Measurements from ENCODE around the gene LIMS1. TPM values are rescaled to one million over a fixed set of nuclear protein-coding genes. Genes with fewer than 3 reads are reported as not detected.

LIMS1 gene
- total RNA-seq, 1 experiment from 2014 or later: 101 TPM

DNA sequence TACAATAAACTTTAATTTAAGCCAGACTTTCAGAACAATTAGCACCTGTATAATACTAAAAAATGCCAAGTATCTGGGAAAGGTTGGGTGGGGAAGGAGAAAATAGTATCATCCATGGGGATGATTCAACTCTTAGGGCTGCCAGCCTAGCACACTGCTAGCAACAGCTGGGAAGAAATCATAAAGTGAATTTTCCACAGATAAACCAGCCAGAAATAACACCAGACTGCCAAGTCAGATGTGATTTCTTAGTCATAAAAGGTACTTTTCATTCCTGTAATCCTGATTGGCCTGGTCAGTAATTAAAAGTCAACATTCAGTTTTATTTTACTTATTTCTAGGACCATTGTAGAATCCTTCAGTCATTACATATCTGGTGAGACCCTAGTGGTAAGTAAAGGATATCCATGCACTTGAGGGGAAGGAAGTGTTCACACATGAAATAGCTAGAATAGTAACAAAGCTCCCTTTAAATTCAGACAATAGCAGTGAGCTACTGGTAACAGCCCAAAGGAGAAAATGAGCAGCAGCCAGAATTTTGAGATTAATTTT is 59.4 kb downstream of the LIMS1 start:
- TF ChIP-seq POLR2AphosphoS5 (IDR thresholded peaks at IDR 0.05; ENCODE audit: low read depth, low read length) (no peak), SIN3A (IDR thresholded peaks at IDR 0.05; ENCODE audit: borderline replicate concordance, insufficient read depth, low read depth, low read length) (no peak)
- TF ChIP-seq, protein P1, sequence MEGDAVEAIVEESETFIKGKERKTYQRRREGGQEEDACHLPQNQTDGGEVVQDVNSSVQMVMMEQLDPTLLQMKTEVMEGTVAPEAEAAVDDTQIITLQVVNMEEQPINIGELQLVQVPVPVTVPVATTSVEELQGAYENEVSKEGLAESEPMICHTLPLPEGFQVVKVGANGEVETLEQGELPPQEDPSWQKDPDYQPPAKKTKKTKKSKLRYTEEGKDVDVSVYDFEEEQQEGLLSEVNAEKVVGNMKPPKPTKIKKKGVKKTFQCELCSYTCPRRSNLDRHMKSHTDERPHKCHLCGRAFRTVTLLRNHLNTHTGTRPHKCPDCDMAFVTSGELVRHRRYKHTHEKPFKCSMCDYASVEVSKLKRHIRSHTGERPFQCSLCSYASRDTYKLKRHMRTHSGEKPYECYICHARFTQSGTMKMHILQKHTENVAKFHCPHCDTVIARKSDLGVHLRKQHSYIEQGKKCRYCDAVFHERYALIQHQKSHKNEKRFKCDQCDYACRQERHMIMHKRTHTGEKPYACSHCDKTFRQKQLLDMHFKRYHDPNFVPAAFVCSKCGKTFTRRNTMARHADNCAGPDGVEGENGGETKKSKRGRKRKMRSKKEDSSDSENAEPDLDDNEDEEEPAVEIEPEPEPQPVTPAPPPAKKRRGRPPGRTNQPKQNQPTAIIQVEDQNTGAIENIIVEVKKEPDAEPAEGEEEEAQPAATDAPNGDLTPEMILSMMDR (IDR thresholded peaks at IDR 0.05): peak; percentile 5; the same call in 1 of the 2 replicates
- Histone ChIP-seq H3K27me3 (ENCODE audit: control insufficient read depth, insufficient read depth, low read length) (no peaks in the 10 kb centered on the region), H3K27ac (ENCODE audit: low read length) (peak overlapping the region; percentile 86), H3K4me1 (ENCODE audit: control insufficient read depth, insufficient read depth, low read length) (peaks cover 35% of the 10 kb centered on the region), H3K36me3 (ENCODE audit: control insufficient read depth, insufficient read depth, low read length) (no peaks in the 10 kb centered on the region), H3K9me3 (ENCODE audit: control insufficient read depth, insufficient read depth, low read depth, low read length) (no peaks in the 10 kb centered on the region), H3K4me3 (ENCODE audit: low read depth in 2 of 2, low read length in 2 of 2) (no peak overlapping the region; a peak in 1 of 4 replicates)
- ChIA-PET CTCF (interaction anchor here (1.0 kb wide), 1 partner anchor 9 kb away, joined by 5 read pairs; no protein-coding TSS in a partner anchor), POLR2A (no interaction called here)
- intact Hi-C loops (cut with micrococcal nuclease; ENCODE audit: unreplicated experiment) (no loop called here), in situ Hi-C loops (cut with HindIII; ENCODE audit: low pct_unique_long_range_greater_than_20kb, low sequenced_read_pairs) (no loop called here)
- ATAC-seq: peak; percentile 39
- no TSS peak for BruUV-seq (replicated peaks)
- DNase-seq (ENCODE audit: low read depth, low spot score): no peak

DNA sequence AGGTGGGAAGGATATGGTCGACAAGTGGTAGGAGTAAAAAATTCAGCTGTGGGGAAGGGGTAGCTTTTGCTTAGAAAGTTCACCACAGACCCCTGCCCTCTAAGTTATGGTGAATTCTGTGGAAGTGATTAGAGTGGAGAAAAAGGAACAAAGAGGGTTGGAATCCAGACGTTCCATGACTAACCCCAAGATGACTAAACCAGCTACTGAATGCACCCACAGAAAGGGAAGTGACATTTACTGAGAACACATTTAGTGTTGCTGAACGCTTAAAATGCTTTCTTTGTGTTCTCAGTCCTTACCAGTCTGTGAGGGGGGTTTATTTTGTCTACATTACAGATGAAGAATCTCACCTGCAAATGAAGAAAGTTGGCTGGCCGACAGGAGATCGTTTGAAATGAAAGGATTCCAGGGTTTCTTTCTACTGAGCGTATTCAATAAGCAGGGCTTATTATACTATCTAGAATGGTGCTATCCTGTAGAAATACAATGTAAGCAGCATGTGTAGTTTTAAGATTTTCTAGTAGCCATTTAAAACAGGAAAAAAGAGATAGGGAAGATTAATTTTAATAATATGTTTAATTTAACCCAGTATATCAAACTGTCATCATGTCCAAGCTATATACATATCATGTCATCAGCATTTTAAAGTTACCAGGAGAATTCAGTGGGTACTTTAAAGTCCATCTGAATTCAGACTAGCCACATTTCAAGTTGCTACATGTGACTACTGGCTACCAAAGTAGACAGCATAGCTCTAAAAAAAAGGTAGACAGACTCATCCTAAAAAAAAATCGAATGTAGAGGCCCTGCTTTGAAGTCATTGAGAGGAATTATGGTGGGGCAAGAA is 60.1 kb downstream of the LIMS1 start:
- in situ Hi-C loops (cut with HindIII; ENCODE audit: low pct_unique_long_range_greater_than_20kb, low sequenced_read_pairs) (no loop called here), intact Hi-C loops (cut with micrococcal nuclease; ENCODE audit: unreplicated experiment) (no loop called here)
- H3K4me1 ChIP-seq (ENCODE audit: control insufficient read depth, insufficient read depth, low read length): peaks cover 34% of the 10 kb centered on the region
- DNase-seq (ENCODE audit: low read depth, low spot score) (no peak), ATAC-seq (peak; percentile 72)
- H3K27me3 ChIP-seq (ENCODE audit: control insufficient read depth, insufficient read depth, low read length): no peaks in the 10 kb centered on the region
- ChIA-PET POLR2A (interaction anchor here (0.6 kb wide), 2 partner anchors 113 to 125 kb away, joined by 3 read pairs; partner anchors contain the start of gene RANBP2), CTCF (interaction anchor here (1.0 to 1.2 kb wide), 2 partner anchors 10 to 41 kb away, joined by 3 to 5 read pairs; no protein-coding TSS in a partner anchor)
- H3K9me3 ChIP-seq (ENCODE audit: control insufficient read depth, insufficient read depth, low read depth, low read length): no peaks in the 10 kb centered on the region
- no peaks in the 10 kb centered on the region for H3K36me3 ChIP-seq (ENCODE audit: control insufficient read depth, insufficient read depth, low read length)
- TF ChIP-seq, protein P1 (IDR thresholded peaks at IDR 0.05): no peak
- TF ChIP-seq TCF7L2 (IDR thresholded peaks at IDR 0.05; ENCODE audit: low read depth, low read length) (no peak), POLR2AphosphoS5 (IDR thresholded peaks at IDR 0.05; ENCODE audit: low read depth, low read length) (no peak), SIN3A (IDR thresholded peaks at IDR 0.05; ENCODE audit: borderline replicate concordance, insufficient read depth, low read depth, low read length) (no peak)
- TF ChIP-seq, protein P2, sequence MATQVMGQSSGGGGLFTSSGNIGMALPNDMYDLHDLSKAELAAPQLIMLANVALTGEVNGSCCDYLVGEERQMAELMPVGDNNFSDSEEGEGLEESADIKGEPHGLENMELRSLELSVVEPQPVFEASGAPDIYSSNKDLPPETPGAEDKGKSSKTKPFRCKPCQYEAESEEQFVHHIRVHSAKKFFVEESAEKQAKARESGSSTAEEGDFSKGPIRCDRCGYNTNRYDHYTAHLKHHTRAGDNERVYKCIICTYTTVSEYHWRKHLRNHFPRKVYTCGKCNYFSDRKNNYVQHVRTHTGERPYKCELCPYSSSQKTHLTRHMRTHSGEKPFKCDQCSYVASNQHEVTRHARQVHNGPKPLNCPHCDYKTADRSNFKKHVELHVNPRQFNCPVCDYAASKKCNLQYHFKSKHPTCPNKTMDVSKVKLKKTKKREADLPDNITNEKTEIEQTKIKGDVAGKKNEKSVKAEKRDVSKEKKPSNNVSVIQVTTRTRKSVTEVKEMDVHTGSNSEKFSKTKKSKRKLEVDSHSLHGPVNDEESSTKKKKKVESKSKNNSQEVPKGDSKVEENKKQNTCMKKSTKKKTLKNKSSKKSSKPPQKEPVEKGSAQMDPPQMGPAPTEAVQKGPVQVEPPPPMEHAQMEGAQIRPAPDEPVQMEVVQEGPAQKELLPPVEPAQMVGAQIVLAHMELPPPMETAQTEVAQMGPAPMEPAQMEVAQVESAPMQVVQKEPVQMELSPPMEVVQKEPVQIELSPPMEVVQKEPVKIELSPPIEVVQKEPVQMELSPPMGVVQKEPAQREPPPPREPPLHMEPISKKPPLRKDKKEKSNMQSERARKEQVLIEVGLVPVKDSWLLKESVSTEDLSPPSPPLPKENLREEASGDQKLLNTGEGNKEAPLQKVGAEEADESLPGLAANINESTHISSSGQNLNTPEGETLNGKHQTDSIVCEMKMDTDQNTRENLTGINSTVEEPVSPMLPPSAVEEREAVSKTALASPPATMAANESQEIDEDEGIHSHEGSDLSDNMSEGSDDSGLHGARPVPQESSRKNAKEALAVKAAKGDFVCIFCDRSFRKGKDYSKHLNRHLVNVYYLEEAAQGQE (IDR thresholded peaks at IDR 0.05; ENCODE audit: insufficient read depth in 1 of 2, low read depth in 2 of 2, low read length in 1 of 2): no peak
- BruUV-seq (replicated peaks): TSS peak; percentile 53
- H3K27ac ChIP-seq (ENCODE audit: low read length): peak overlapping the region; percentile 86
- peak overlapping the region in 1 of 2 experiments; percentile 14; a peak in 2 of 4 replicates for H3K4me3 ChIP-seq (ENCODE audit: low read depth in 2 of 2, low read length in 2 of 2)
